MM.1S (cell line): ENCODE results near the gene ANGPTL8.

Source experiments
- EZH2 ChIP-seq: fragments of 300-600 bp; sonication (generic); optimal IDR thresholded peaks from 2 replicates; pipeline ENCODE3; 2017; ENCODE audit warnings: low read depth, mild to moderate bottlenecking, antibody characterized with exemption, low read length, mixed read lengths
- EZH2phosphoT487 ChIP-seq: fragments of 300-600 bp; sonication (generic); IDR thresholded peaks from 2 replicates; pipeline ENCODE4 v1.6.1; 2018; ENCODE audit warnings: antibody characterized with exemption, low read length
- TF ChIP-seq, protein P1 (sequence below): fragments of 300-600 bp; sonication (generic); IDR thresholded peaks from 2 replicates; pipeline ENCODE4 v1.5.1; 2016; ENCODE audit warnings: antibody characterized with exemption, low read length, mixed read lengths

- TF ChIP-seq, protein P1, sequence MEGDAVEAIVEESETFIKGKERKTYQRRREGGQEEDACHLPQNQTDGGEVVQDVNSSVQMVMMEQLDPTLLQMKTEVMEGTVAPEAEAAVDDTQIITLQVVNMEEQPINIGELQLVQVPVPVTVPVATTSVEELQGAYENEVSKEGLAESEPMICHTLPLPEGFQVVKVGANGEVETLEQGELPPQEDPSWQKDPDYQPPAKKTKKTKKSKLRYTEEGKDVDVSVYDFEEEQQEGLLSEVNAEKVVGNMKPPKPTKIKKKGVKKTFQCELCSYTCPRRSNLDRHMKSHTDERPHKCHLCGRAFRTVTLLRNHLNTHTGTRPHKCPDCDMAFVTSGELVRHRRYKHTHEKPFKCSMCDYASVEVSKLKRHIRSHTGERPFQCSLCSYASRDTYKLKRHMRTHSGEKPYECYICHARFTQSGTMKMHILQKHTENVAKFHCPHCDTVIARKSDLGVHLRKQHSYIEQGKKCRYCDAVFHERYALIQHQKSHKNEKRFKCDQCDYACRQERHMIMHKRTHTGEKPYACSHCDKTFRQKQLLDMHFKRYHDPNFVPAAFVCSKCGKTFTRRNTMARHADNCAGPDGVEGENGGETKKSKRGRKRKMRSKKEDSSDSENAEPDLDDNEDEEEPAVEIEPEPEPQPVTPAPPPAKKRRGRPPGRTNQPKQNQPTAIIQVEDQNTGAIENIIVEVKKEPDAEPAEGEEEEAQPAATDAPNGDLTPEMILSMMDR: no peak
- TF ChIP-seq EZH2 (no peak), EZH2phosphoT487 (no peak)
Measured at GRCh38 chr19:11251217-11251616, 11.8 kb downstream of the ANGPTL8 start.
